PC-9 (cell line): Measurements from ENCODE around the gene ALDH3B2.

Experiments used
- CTCF ChIP-seq: fragments of 200-600 bp; sonication (generic); conservative IDR thresholded peaks from 2 replicates; pipeline ENCODE4 v1.6.1; 2017; ENCODE audit warnings: mixed run types, antibody characterized with exemption, mild to moderate bottlenecking, moderate library complexity
- EZH2 ChIP-seq: fragments of 200-600 bp; sonication (generic); IDR thresholded peaks from 2 replicates; pipeline ENCODE4 v1.8.0; 2017; ENCODE audit warnings: antibody characterized with exemption, low read depth

DNA sequence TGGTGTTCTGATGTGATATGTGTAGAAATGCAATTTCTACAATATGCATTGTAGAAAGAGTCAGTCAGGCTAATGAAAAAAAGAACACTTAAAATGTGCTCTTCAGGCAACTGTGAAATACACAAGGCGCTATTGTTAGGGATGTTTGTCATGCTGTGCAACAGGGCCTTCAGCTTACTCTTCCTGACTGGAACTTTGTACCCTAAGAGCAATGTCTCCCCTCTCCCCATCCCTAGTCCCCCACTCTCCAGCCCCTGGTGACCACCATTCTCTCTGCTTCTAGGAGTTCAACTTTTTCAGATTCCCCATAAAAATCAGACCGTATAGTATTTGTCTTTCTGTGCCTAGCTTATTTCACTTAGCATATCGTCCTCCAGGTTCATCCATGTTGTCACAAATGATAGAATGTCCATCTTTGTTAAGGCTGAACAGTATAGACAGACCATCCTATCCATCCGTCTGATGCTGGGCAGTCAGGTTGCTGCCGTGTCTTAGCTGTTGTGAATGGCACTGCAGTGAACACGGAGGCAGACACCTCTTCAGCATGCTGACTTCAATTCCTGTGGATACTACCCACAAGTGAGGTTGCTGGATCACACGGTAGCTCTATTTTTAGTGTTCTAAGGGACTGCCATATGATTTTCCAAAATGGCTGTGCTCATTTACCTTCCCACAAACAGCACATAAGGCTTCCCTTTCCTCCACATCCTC lies 57.0 kb downstream of the ALDH3B2 start:
- no peak for TF ChIP-seq CTCF
- TF ChIP-seq EZH2 = no peak
